Esophagus muscularis mucosa (tissue), 3 donors: ENCODE data around the gene ZNF630.

Experiments
- CTCF ChIP-seq, 3 experiments: fragments of 200-600 bp in 2 of 3; fragments of 450-650 bp in 1 of 3; sonication (generic) in 2 of 3; IDR thresholded peaks; one replicate each; pipeline ENCODE4 v1.5.1; 2017 to 2019; ENCODE audit warnings: antibody characterized with exemption in 3 of 3, mild to moderate bottlenecking in 2 of 3, moderate library complexity in 1 of 3
- POLR2AphosphoS5 ChIP-seq, 2 donors: sonication (generic); formaldehyde crosslinking; IDR thresholded peaks; one replicate each; pipeline ENCODE4 v1.6.1; 2017; ENCODE audit warnings: antibody characterized with exemption in 2 of 2

- TF ChIP-seq CTCF (IDR thresholded peaks at IDR 0.05) (no peak), POLR2AphosphoS5 (IDR thresholded peaks at IDR 0.05) (no peak)
Observed at GRCh38 chrX:48068096-48068887, 3.1 kb downstream of the ZNF630 start.
